ENCODE results near the gene BMP6. TPM values are rescaled to one million over a fixed set of nuclear protein-coding genes. Genes with fewer than 3 reads are reported as not detected.

Gene BMP6
- total and polyA plus RNA-seq, 10 of the 15 experiments (the other 5 are each of a cell fraction or from before 2014, with no cell fraction given), result 0.02 to 0.15 (median 0.05) TPM; not detected in 5

DNA sequence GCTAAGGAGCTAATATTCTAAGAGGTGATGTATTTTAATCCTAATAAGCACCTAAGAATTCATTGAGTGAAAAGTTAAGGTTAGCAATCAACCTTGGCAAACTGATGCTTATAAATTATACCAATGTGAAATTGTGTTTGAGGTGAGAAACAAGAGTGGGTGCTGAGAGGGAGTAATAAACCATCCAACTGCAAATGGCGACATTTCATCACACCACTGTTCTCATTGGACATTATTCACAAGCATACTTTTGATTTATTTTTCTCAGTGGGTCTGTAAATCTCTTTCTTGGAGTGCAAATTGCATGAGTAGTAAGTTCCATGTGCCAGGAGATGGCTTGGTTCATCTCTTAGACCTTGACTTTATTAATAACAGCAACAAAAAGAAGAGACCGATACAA, 71.5 kb downstream of the BMP6 start:
- no peak overlapping the region for H3K4me2 ChIP-seq (ENCODE audit: control insufficient read depth, insufficient read depth)
- no peaks in the 10 kb centered on the region for H3K79me2 ChIP-seq (ENCODE audit: control insufficient read depth, insufficient read depth, low read length)
- H3K36me3 ChIP-seq (ENCODE audit: control insufficient read depth in 2 of 2, insufficient read depth in 2 of 2, low read length in 1 of 2), result no peaks in the 10 kb centered on the region
- TF ChIP-seq HDGF (IDR thresholded peaks at IDR 0.05) (no peak), KLF5 (IDR thresholded peaks at IDR 0.05; ENCODE audit: partially characterized antibody) (no peak), NR2C2 (IDR thresholded peaks at IDR 0.05; ENCODE audit: borderline replicate concordance, control insufficient read depth, insufficient read length, low read depth) (no peak)
- in situ Hi-C loops (cut with MboI), result no loop called here
- ATAC-seq, result no peak
- H3K9me3 ChIP-seq (replicated peaks; ENCODE audit: control insufficient read depth, insufficient read depth, low read length), result no peaks in the 10 kb centered on the region
- BruUV-seq (replicated peaks), result no TSS peak
- intact Hi-C loops (cut with micrococcal nuclease; ENCODE audit: unreplicated experiment), result no loop called here
- peaks cover 0 to 7% of the 10 kb centered on the region in 2 experiments for H3K27me3 ChIP-seq (replicated peaks in 1 of 2; ENCODE audit: control insufficient read depth in 2 of 2, insufficient read depth in 2 of 2, low read length in 1 of 2)
- H3K9ac ChIP-seq (ENCODE audit: control insufficient read depth, insufficient read depth, low read length), result no peak overlapping the region
- no peak overlapping the region for H3K4me3 ChIP-seq
- DNase-seq (ENCODE audit: low read depth, low spot score), result no peak
- SMC1A ChIA-PET (ENCODE audit: uncharacterized antibody, unreplicated experiment), result no interaction called here
- no peaks in the 10 kb centered on the region for H3K4me1 ChIP-seq (ENCODE audit: control insufficient read depth, insufficient read depth, low read length)
- no peak for FAIRE-seq
- no peak overlapping the region for H2AFZ ChIP-seq (ENCODE audit: control insufficient read depth, low read depth, low read length)
- RAD21 ChIA-PET (ENCODE audit: unreplicated experiment), result no interaction called here
- CTCF ChIA-PET, result no interaction called here
- POLR2A ChIA-PET, result no interaction called here
- no peaks in the 10 kb centered on the region for H4K20me1 ChIP-seq (ENCODE audit: control insufficient read depth, insufficient read depth)
- 75% methylated on average over 2 of the region's 2 CpGs for WGBS (ENCODE audit: insufficient coverage, insufficient replicate concordance, low lambda C conversion rate, missing lambda C conversion rate)
- H3K27ac ChIP-seq (ENCODE audit: control insufficient read depth, insufficient read depth), result no peak overlapping the region

- ChIA-PET POLR2A (no interaction called here), RAD21 (ENCODE audit: unreplicated experiment) (no interaction called here), SMC1A (ENCODE audit: uncharacterized antibody, unreplicated experiment) (no interaction called here), CTCF (no interaction called here)
- FAIRE-seq, result no peak
- no peak for ATAC-seq
- no peaks in the 10 kb centered on the region for H3K79me2 ChIP-seq (ENCODE audit: control insufficient read depth, insufficient read depth, low read length)
- WGBS (ENCODE audit: insufficient coverage, insufficient replicate concordance, low lambda C conversion rate, missing lambda C conversion rate), result 41% methylated on average over 6 of the region's 6 CpGs
- H3K27ac ChIP-seq (ENCODE audit: control insufficient read depth, insufficient read depth), result no peak overlapping the region
- no peak overlapping the region for H2AFZ ChIP-seq (ENCODE audit: control insufficient read depth, low read depth, low read length)
- intact Hi-C loops (cut with micrococcal nuclease; ENCODE audit: unreplicated experiment), result no loop called here
- no peaks in the 10 kb centered on the region for H3K9me3 ChIP-seq (replicated peaks; ENCODE audit: control insufficient read depth, insufficient read depth, low read length)
- H3K27me3 ChIP-seq (replicated peaks in 1 of 2; ENCODE audit: control insufficient read depth in 2 of 2, insufficient read depth in 2 of 2, low read length in 1 of 2), result peaks cover 1 to 7% of the 10 kb centered on the region in 2 experiments
- H3K4me1 ChIP-seq (ENCODE audit: control insufficient read depth, insufficient read depth, low read length), result no peaks in the 10 kb centered on the region
- H3K9ac ChIP-seq (ENCODE audit: control insufficient read depth, insufficient read depth, low read length), result no peak overlapping the region
- DNase-seq (ENCODE audit: low read depth, low spot score), result no peak
- no peaks in the 10 kb centered on the region for H4K20me1 ChIP-seq (ENCODE audit: control insufficient read depth, insufficient read depth)
- H3K36me3 ChIP-seq (ENCODE audit: control insufficient read depth in 2 of 2, insufficient read depth in 2 of 2, low read length in 1 of 2), result no peaks in the 10 kb centered on the region
- no TSS peak for BruUV-seq (replicated peaks)
- in situ Hi-C loops (cut with MboI), result no loop called here
- H3K4me3 ChIP-seq, result no peak overlapping the region
- no peak overlapping the region for H3K4me2 ChIP-seq (ENCODE audit: control insufficient read depth, insufficient read depth)
- TF ChIP-seq ZNF622 (IDR thresholded peaks at IDR 0.05) (no peak), HSF1 (IDR thresholded peaks at IDR 0.05; ENCODE audit: low read depth, low read length) (no peak), FOXM1 (IDR thresholded peaks at IDR 0.05; ENCODE audit: low read depth, low read length) (no peak), TBL1XR1 (IDR thresholded peaks at IDR 0.05; ENCODE audit: low read depth, low read length) (no peak), ZBTB40 (IDR thresholded peaks at IDR 0.05; ENCODE audit: borderline replicate concordance) (no peak), HDGF (IDR thresholded peaks at IDR 0.05) (no peak), PRDM15 (CRISPR knock-in tag; IDR thresholded peaks at IDR 0.05) (no peak)
Measured at GRCh38 chr6:7798751-7799150, 72.9 kb downstream of the BMP6 start.
